SW 1271 (cell line): ENCODE data around the gene PCED1B.
A peak's percentile ranks its signal among the peaks of the same experiment; 100 is the strongest.
"Not testable (repeated sequence)": the region's sequence is repeated elsewhere in the genome, so short reads cannot be mapped to it uniquely, and the experiment has no call there.

ENCODE experiments used
- DNase-seq, 2 experiments: peaks; one replicate each; lab custom pipeline; 2025; lab: John Stamatoyannopoulos, UW

PCED1B gene

GRCh38 chr12:47079468-47079980 lies at the start of gene PCED1B, which contains the start of gene AMIGO2:
PCED1B (plus strand) TSS chr12:47079621; CDS start chr12:47235064, 155,443 bp downstream.
AMIGO2 (minus strand) TSS chr12:47079959; CDS start chr12:47079002, 957 bp downstream.
- DNase-seq, result peak in 1 of 2 experiments; percentile 62

GRCh38 chr12:47029903-47030302 lies 49.5 kb upstream of the PCED1B start:
- no peak for DNase-seq

- peak; percentile 10 to 59 for DNase-seq
These were observed 46.8 kb upstream of the PCED1B start for GRCh38 chr12:47032644-47033043.

GRCh38 chr12:47033081-47033480 lies 46.3 kb upstream of the PCED1B start:
- no peak for DNase-seq

GRCh38 chr12:47033789-47034555 lies 45.4 kb upstream of the PCED1B start:
- DNase-seq, result no peak

- DNase-seq, result no peak
These were observed 44.8 kb upstream of the PCED1B start for GRCh38 chr12:47034661-47035060.

- no peak for DNase-seq
These were observed 43.9 kb upstream of the PCED1B start for GRCh38 chr12:47035484-47035883.

GRCh38 chr12:47038270-47038748 lies 41.1 kb upstream of the PCED1B start:
- no peak for DNase-seq

GRCh38 chr12:47039079-47039478 lies 40.3 kb upstream of the PCED1B start:
- no peak for DNase-seq

GRCh38 chr12:47039756-47040155 lies 39.7 kb upstream of the PCED1B start:
- no peak for DNase-seq

- DNase-seq, result no peak
These were observed 38.1 kb upstream of the PCED1B start for GRCh38 chr12:47041327-47041726.

GRCh38 chr12:47048541-47048940 lies 30.9 kb upstream of the PCED1B start:
- no peak for DNase-seq

- not testable (repeated sequence) for DNase-seq
These were observed 28.1 kb upstream of the PCED1B start for GRCh38 chr12:47051291-47051690.

- DNase-seq, result no peak
These were observed 27.1 kb upstream of the PCED1B start for GRCh38 chr12:47052274-47052673.

GRCh38 chr12:47053961-47054360 lies 25.5 kb upstream of the PCED1B start:
- no peak for DNase-seq

GRCh38 chr12:47054659-47055058 lies 24.8 kb upstream of the PCED1B start:
- DNase-seq, result no peak

GRCh38 chr12:47055856-47056255 lies 23.6 kb upstream of the PCED1B start:
- not testable (repeated sequence) for DNase-seq

- DNase-seq, result not testable (repeated sequence)
These were observed 22.5 kb upstream of the PCED1B start for GRCh38 chr12:47056944-47057343.

GRCh38 chr12:47058640-47059039 lies 20.8 kb upstream of the PCED1B start:
- not testable (repeated sequence) for DNase-seq

GRCh38 chr12:47065546-47065945 lies 13.9 kb upstream of the PCED1B start:
- DNase-seq, result no peak

- DNase-seq, result no peak
These were observed 13.0 kb upstream of the PCED1B start for GRCh38 chr12:47066278-47067025.

- DNase-seq, result no peak
These were observed 12.2 kb upstream of the PCED1B start for GRCh38 chr12:47067176-47067575.
